ENCODE results near the gene RPA1. TPM values are rescaled to one million over a fixed set of nuclear protein-coding genes. Genes with fewer than 3 reads are reported as not detected.
A peak's percentile ranks its signal among the peaks of the same experiment; 100 is the strongest.

The RPA1 gene
- total RNA-seq, 6 experiments from 2014 or later, result 83.2 to 111 (median 108) TPM

DNA sequence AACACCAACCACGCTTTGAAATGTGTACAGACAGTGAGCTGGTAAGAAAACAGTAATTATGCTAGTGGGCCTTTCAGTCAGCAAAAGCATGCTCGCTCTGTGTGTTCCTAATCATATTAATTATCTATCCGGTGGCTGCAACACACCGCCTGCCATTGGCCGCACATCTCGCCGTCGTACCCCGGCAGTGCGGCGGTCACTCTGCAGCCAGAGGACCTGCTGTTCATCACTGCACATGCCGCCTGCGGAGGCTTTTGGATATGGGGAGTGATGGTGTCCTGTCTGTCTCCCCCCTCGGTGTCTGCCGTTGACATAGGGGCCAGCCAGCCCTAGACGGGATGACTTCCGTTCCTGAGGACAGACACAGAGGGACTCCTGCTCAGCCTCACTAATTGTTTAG is 68.5 kb downstream of the RPA1 start:
- Mint-ChIP-seq H3K27me3 (ENCODE audit: insufficient read depth) (peaks cover 2% of the 10 kb centered on the region; the same call in 1 of the 2 replicates), H3K36me3 (ENCODE audit: low read depth) (peaks cover 27% of the 10 kb centered on the region), H3K4me1 (ENCODE audit: low read depth) (no peaks in the 10 kb centered on the region), H3K27ac (no peak overlapping the region), H3K4me3 (no peak overlapping the region), H3K9me3 (no peaks in the 10 kb centered on the region)
- TF ChIP-seq, protein P1, sequence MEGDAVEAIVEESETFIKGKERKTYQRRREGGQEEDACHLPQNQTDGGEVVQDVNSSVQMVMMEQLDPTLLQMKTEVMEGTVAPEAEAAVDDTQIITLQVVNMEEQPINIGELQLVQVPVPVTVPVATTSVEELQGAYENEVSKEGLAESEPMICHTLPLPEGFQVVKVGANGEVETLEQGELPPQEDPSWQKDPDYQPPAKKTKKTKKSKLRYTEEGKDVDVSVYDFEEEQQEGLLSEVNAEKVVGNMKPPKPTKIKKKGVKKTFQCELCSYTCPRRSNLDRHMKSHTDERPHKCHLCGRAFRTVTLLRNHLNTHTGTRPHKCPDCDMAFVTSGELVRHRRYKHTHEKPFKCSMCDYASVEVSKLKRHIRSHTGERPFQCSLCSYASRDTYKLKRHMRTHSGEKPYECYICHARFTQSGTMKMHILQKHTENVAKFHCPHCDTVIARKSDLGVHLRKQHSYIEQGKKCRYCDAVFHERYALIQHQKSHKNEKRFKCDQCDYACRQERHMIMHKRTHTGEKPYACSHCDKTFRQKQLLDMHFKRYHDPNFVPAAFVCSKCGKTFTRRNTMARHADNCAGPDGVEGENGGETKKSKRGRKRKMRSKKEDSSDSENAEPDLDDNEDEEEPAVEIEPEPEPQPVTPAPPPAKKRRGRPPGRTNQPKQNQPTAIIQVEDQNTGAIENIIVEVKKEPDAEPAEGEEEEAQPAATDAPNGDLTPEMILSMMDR (IDR thresholded peaks at IDR 0.05), result no peak
- DNase-seq, result no peak

DNA sequence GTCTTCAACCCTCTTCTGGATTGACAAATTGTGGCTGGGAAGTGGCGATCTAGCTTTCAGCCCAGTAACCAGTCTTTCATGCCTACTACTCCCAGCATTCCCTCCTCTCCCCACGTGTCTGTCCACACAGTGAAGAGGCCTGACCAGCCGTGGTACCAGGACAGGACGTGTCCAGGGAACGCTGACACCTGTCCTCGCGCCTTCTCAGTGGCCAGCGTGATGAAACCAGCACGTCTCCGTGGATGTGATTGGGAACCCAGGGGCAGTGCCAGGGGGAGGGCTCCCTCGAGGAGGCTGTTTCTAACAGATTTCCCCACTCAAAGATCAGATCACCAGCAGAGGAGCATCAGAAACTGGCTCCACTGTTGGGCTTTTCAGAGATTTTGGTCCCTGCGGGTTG is 69.1 kb downstream of the RPA1 start:
- Mint-ChIP-seq H3K4me1 (ENCODE audit: low read depth) (no peaks in the 10 kb centered on the region), H3K36me3 (ENCODE audit: low read depth) (peaks cover 27% of the 10 kb centered on the region), H3K27ac (no peak overlapping the region)

DNA sequence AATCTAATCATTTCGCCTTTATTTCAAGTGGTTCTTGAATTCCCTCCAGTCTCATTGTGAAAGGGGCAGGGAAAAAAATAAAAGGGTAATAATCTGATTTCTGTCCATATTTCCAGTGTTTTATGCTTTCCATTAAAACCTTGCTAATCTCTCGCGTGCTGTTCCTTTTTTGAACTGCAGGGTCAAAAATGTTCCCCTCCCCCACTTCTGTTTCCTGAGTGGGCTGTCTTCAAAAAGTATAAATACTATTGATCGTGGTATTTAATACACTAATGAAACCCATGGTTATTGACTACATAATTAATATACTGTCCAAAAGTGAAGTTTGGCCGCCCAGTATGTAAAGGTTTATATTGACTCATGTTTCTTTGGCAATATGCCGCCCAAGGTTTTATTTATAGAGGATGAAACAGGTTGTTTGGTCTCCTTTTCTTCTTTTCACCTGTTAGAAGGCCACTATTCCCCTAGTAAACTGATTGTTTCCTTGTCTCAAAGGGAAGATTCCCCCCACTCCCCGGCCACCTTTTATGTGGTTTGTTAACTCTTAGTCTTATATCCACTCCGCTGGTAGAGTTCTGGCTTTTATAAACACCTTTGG is 69.7 kb downstream of the RPA1 start:
- peaks cover 26% of the 10 kb centered on the region for H3K36me3 Mint-ChIP-seq (ENCODE audit: low read depth)
- no peaks in the 10 kb centered on the region for H3K4me1 Mint-ChIP-seq (ENCODE audit: low read depth)
- TF ChIP-seq, protein P1 (IDR thresholded peaks at IDR 0.05), result peak; percentile 71
- H3K27ac Mint-ChIP-seq, result no peak overlapping the region
- H3K9me3 Mint-ChIP-seq, result no peaks in the 10 kb centered on the region
- no peak overlapping the region for H3K4me3 Mint-ChIP-seq
- no peak for DNase-seq
- H3K27me3 Mint-ChIP-seq (ENCODE audit: insufficient read depth), result peaks cover 2% of the 10 kb centered on the region; the same call in 1 of the 2 replicates

More for the DNA sequence above, 69.1 kb downstream of the RPA1 start:
- H3K4me3 Mint-ChIP-seq, result no peak overlapping the region
- H3K27me3 Mint-ChIP-seq (ENCODE audit: insufficient read depth), result peaks cover 2% of the 10 kb centered on the region; the same call in 1 of the 2 replicates
- no peaks in the 10 kb centered on the region for H3K9me3 Mint-ChIP-seq
- DNase-seq, result no peak
- TF ChIP-seq, protein P1 (IDR thresholded peaks at IDR 0.05), result no peak

DNA sequence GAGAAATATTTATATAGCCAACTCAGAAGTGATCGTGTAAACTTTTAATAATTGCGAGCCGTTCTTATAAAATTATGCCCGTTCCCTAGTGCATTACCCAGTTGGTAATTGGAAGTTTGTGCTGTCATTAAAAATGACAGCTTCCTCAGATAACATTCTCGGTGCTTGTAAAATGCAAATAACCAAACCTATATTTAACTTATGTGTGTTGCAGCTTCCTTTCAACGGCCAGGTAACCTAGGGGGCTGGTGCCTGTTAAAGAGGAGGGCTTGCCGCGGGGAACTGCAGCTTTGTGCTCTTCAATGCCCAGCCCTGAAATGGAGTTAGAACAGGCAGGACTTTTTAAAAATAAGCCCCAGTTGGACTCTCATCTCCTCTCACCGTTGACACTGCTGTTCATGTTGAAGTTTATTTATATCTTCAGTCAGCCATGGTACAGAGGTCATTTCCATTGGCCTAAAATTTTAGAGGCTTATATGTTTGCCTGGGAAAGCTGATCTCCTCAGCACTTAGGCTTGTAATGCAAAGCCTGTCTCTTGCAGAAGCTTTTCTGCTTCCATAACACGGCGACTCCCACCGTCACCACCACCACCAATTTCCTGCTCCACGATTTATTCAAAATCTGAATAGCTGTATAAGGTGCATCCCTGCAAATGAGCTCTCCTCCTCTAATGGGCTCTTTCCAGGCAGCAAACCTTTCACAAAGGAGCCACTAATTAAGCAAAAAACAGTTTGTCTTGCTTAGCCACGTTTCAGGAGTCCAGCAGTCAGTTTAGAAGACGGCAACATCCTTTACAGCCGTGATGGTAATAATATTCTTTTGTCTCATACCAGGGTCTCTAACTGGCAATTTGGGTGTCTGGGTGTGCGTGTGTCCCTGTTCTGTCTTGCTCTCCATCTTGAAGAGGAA is 74.7 kb downstream of the RPA1 start:
- Mint-ChIP-seq H3K4me3 (no peak overlapping the region; the same call in 1 of the 2 replicates), H3K27me3 (ENCODE audit: insufficient read depth) (peaks cover 12% of the 10 kb centered on the region)
- TF ChIP-seq, protein P1 (IDR thresholded peaks at IDR 0.05), result no peak

DNA sequence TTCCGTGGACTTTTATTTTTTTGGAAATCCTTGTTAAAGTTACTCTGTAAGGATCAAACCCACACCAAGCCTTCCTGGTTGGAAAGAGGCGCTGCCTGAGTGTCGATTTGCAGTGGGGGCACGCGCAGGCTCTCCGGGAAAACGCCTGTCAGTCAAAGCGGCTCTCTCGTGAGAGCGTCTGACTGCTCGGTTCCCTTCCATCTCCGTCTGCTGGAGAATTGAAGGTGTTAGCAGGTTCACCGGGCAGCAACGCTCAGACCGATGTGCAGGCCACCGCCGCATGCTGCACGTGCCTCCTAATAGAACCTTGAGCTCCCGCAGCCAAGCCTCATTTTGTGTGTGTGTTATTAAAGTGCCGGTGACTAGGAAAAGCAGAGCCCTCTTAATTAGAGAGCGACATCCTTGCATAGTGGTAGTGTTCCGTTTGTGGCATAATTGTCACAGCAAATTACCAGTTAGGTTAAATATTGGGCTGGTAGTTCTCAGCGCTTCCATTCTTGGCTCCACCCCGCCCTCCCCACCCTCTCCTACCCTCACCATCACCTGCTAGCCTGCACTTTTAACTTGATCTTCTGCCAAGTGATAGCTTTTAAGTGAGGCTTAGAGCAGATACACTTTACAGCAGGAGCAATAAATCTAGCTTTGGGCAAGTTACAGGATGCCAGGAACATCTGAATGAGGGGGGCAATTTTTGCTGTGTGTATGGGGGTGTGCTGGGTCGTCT is 75.5 kb downstream of the RPA1 start:
- peaks cover 18% of the 10 kb centered on the region for H3K27me3 Mint-ChIP-seq (ENCODE audit: insufficient read depth)
- H3K4me3 Mint-ChIP-seq, result no peak overlapping the region; the same call in 1 of the 2 replicates
- H3K4me1 Mint-ChIP-seq (ENCODE audit: low read depth), result peaks cover 12% of the 10 kb centered on the region; the same call in 1 of the 2 replicates
- H3K36me3 Mint-ChIP-seq (ENCODE audit: low read depth), result no peaks in the 10 kb centered on the region
- TF ChIP-seq, protein P1 (IDR thresholded peaks at IDR 0.05), result no peak
- no peak for DNase-seq
- no peak overlapping the region for H3K27ac Mint-ChIP-seq
- H3K9me3 Mint-ChIP-seq, result no peaks in the 10 kb centered on the region

More for the DNA sequence above, 74.7 kb downstream of the RPA1 start:
- no peak for DNase-seq
- Mint-ChIP-seq H3K9me3 (no peaks in the 10 kb centered on the region), H3K36me3 (ENCODE audit: low read depth) (peaks cover 2% of the 10 kb centered on the region; the same call in 1 of the 2 replicates), H3K27ac (no peak overlapping the region), H3K4me1 (ENCODE audit: low read depth) (peaks cover 12% of the 10 kb centered on the region; the same call in 1 of the 2 replicates)

All from HFFc6 (cell line).